Neural crest cell (in vitro differentiated cells): ENCODE results near the gene TMEFF1. TPM values are rescaled to one million over a fixed set of nuclear protein-coding genes. Genes with fewer than 3 reads are reported as not detected.

Source experiments
- DNase-seq: peaks from one replicate; pipeline ENCODE4 v3.0.0; 2021; ENCODE audit warnings: low read depth, mixed read lengths, low spot score
- H3K27ac Mint-ChIP-seq: one replicate; pipeline ENCODE4 v1.8.0; 2021; ENCODE audit warnings: mild to moderate bottlenecking, mixed read lengths; ENCODE audit not compliant: unreplicated experiment
- H3K27me3 Mint-ChIP-seq: 2 replicates; pipeline ENCODE4 v1.8.0; 2021; ENCODE audit warnings: low read depth, mild to moderate bottlenecking, mixed read lengths
- H3K36me3 Mint-ChIP-seq: 2 replicates; pipeline ENCODE4 v1.8.0; 2021; ENCODE audit warnings: low read depth, mild to moderate bottlenecking, mixed read lengths
- H3K4me1 Mint-ChIP-seq: 2 replicates; pipeline ENCODE4 v1.8.0; 2021; ENCODE audit warnings: mixed read lengths
- H3K4me3 Mint-ChIP-seq: one replicate; pipeline ENCODE4 v1.8.0; 2021; ENCODE audit warnings: mild to moderate bottlenecking, mixed read lengths
- H3K9me3 Mint-ChIP-seq: 2 replicates; pipeline ENCODE4 v1.8.0; 2021; ENCODE audit warnings: mixed read lengths
- total RNA-seq: library from RNA; stranded (reverse); gene quantifications from 2 replicates; pipeline ENCODE4 v1.2.1, GENCODE V29; 2021
- TF ChIP-seq, protein P1 (sequence below): fragments of 200-600 bp; sonication (generic); conservative IDR thresholded peaks from 2 replicates; pipeline ENCODE4 v1.5.0; 2021; ENCODE audit warnings: antibody characterized with exemption, mild to moderate bottlenecking

TMEFF1 gene
- total RNA-seq, 1 donor from 2014 or later: 47.9 TPM

- no peak for DNase-seq
- no peak overlapping the region for H3K27ac Mint-ChIP-seq
- H3K27me3 Mint-ChIP-seq: peaks cover 2% of the 10 kb centered on the region
- TF ChIP-seq, protein P1, sequence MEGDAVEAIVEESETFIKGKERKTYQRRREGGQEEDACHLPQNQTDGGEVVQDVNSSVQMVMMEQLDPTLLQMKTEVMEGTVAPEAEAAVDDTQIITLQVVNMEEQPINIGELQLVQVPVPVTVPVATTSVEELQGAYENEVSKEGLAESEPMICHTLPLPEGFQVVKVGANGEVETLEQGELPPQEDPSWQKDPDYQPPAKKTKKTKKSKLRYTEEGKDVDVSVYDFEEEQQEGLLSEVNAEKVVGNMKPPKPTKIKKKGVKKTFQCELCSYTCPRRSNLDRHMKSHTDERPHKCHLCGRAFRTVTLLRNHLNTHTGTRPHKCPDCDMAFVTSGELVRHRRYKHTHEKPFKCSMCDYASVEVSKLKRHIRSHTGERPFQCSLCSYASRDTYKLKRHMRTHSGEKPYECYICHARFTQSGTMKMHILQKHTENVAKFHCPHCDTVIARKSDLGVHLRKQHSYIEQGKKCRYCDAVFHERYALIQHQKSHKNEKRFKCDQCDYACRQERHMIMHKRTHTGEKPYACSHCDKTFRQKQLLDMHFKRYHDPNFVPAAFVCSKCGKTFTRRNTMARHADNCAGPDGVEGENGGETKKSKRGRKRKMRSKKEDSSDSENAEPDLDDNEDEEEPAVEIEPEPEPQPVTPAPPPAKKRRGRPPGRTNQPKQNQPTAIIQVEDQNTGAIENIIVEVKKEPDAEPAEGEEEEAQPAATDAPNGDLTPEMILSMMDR: no peak
- no peaks in the 10 kb centered on the region for H3K4me1 Mint-ChIP-seq
- H3K36me3 Mint-ChIP-seq: peaks cover 7% of the 10 kb centered on the region
- H3K4me3 Mint-ChIP-seq: no peak overlapping the region
- peaks cover 17% of the 10 kb centered on the region for H3K9me3 Mint-ChIP-seq
Measured at GRCh38 chr9:100619194-100619593, 146.2 kb downstream of the TMEFF1 start.

- DNase-seq: no peak
- Mint-ChIP-seq H3K9me3 (peaks cover 17% of the 10 kb centered on the region), H3K36me3 (peaks cover 7% of the 10 kb centered on the region), H3K4me1 (no peaks in the 10 kb centered on the region), H3K4me3 (no peak overlapping the region), H3K27me3 (peaks cover 2% of the 10 kb centered on the region), H3K27ac (no peak overlapping the region)
- TF ChIP-seq, protein P1: no peak
Measured at GRCh38 chr9:100619665-100620064, 146.7 kb downstream of the TMEFF1 start.

GRCh38 chr9:100623969-100624368 lies 151.0 kb downstream of the TMEFF1 start:
- Mint-ChIP-seq H3K27me3 (no peaks in the 10 kb centered on the region), H3K36me3 (peaks cover 3% of the 10 kb centered on the region), H3K27ac (no peak overlapping the region), H3K4me3 (no peak overlapping the region), H3K9me3 (peaks cover 4% of the 10 kb centered on the region), H3K4me1 (no peaks in the 10 kb centered on the region)
- no peak for DNase-seq
- TF ChIP-seq, protein P1: no peak

GRCh38 chr9:100626949-100627348 lies 154.0 kb downstream of the TMEFF1 start:
- DNase-seq: no peak
- TF ChIP-seq, protein P1: no peak
- H3K4me3 Mint-ChIP-seq: no peak overlapping the region
- H3K9me3 Mint-ChIP-seq: peaks cover 4% of the 10 kb centered on the region
- H3K36me3 Mint-ChIP-seq: peaks cover 3% of the 10 kb centered on the region
- no peaks in the 10 kb centered on the region for H3K4me1 Mint-ChIP-seq
- H3K27ac Mint-ChIP-seq: no peak overlapping the region
- H3K27me3 Mint-ChIP-seq: no peaks in the 10 kb centered on the region

Other genes starting within 250 kb of the TMEFF1 start
- 42.2 and 44.2 TPM in 2 replicates for gene TEX10, start 120.2 kb upstream of the TMEFF1 start, total RNA-seq
- 44.6 and 50.1 TPM in 2 replicates for gene MSANTD3, start 46.0 kb upstream of the TMEFF1 start, total RNA-seq
- 7.0 and 7.2 TPM in 2 replicates for gene CAVIN4, start 104.9 kb downstream of the TMEFF1 start, total RNA-seq